ENCODE measurements around the gene ATP6V0A1. TPM values are rescaled to one million over a fixed set of nuclear protein-coding genes. Genes with fewer than 3 reads are reported as not detected.

ATP6V0A1 gene
- total RNA-seq, 1 experiment from 2014 or later, result 82.8 TPM

GRCh38 chr17:42422958-42423712 is 35.5 kb upstream of the ATP6V0A1 start, which contains the start of gene CAVIN1:
CAVIN1 (minus strand) TSS chr17:42423256; CDS start chr17:42423097, 159 bp downstream.
- Mint-ChIP-seq H3K4me3 (ENCODE audit: unreplicated experiment) (peak within 1 kb of the TSS; percentile 85), H3K27ac (ENCODE audit: unreplicated experiment) (peak within 1 kb of the TSS; percentile 74), H3K4me1 (ENCODE audit: low read depth, unreplicated experiment) (peaks cover 20% of the 10 kb centered on the region), H3K36me3 (ENCODE audit: insufficient read depth, unreplicated experiment) (peaks cover 20% of the 10 kb centered on the region), H3K27me3 (ENCODE audit: insufficient read depth, unreplicated experiment) (no peaks in the 10 kb centered on the region), H3K9me3 (ENCODE audit: unreplicated experiment) (no peaks in the 10 kb centered on the region)
- TF ChIP-seq, protein P1, sequence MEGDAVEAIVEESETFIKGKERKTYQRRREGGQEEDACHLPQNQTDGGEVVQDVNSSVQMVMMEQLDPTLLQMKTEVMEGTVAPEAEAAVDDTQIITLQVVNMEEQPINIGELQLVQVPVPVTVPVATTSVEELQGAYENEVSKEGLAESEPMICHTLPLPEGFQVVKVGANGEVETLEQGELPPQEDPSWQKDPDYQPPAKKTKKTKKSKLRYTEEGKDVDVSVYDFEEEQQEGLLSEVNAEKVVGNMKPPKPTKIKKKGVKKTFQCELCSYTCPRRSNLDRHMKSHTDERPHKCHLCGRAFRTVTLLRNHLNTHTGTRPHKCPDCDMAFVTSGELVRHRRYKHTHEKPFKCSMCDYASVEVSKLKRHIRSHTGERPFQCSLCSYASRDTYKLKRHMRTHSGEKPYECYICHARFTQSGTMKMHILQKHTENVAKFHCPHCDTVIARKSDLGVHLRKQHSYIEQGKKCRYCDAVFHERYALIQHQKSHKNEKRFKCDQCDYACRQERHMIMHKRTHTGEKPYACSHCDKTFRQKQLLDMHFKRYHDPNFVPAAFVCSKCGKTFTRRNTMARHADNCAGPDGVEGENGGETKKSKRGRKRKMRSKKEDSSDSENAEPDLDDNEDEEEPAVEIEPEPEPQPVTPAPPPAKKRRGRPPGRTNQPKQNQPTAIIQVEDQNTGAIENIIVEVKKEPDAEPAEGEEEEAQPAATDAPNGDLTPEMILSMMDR (IDR thresholded peaks at IDR 0.05; ENCODE audit: insufficient read depth in 1 of 2, low read depth in 1 of 2, low read length in 1 of 2, severe bottlenecking in 1 of 2, unreplicated experiment in 1 of 2), result no peak
- ChIA-PET CTCF (interaction anchor here (0.6 to 1.9 kb wide), 14 partner anchors 9 to 155 kb away, joined by 3 to 22 read pairs (median 4); partner anchors contain the start of gene STAT3), POLR2A (interaction anchor here (0.7 to 2.1 kb wide), 21 partner anchors 9 to 945 kb away, joined by 3 to 53 read pairs (median 5); partner anchors contain the start of genes KAT2A, NAGLU, ODAD4 and STAT3)
- DNase-seq, result peak; percentile 98 to 99
- intact Hi-C loops (cut with micrococcal nuclease; ENCODE audit: unreplicated experiment), result loop anchor here (1.0 to 2.0 kb wide), 2 partner anchors 35 to 36 kb away; partner anchors contain the start of genes ATP6V0A1 and STAT3
- Histone ChIP-seq H3K4me3 (ENCODE audit: low read depth, low read length) (peak within 1 kb of the TSS; percentile 97), H3K9me3 (no peaks in the 10 kb centered on the region), H3K27me3 (replicated peaks; ENCODE audit: control insufficient read depth, insufficient read depth, low read length) (no peaks in the 10 kb centered on the region), H3K4me1 (peaks cover 18% of the 10 kb centered on the region), H3K36me3 (ENCODE audit: control insufficient read depth, insufficient read depth, low read length) (no peaks in the 10 kb centered on the region)
- BruUV-seq (replicated peaks), result no TSS peak

DNA sequence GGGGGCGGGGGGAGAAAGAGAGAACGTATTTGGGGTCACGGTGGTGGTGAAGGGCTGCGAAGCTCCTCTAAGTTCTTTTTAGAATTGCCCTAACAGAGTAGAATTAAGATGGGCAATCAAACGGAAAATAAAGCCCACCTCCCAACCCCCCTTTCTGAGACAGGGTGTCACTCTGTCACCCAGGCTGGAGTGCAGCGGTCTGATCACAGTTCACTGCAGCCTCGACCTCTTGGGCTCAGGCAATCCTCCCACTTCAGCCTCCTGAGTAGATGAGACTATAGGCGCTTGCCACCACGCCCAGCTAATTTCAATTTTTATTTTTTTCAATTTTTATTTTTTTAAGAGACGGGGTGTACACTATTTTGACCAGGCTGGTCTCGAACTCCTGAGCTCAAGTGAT is 34.9 kb upstream of the ATP6V0A1 start:
- no peak for DNase-seq
- Histone ChIP-seq H3K9me3 (no peaks in the 10 kb centered on the region), H3K36me3 (ENCODE audit: control insufficient read depth, insufficient read depth, low read length) (no peaks in the 10 kb centered on the region), H3K27me3 (replicated peaks; ENCODE audit: control insufficient read depth, insufficient read depth, low read length) (no peaks in the 10 kb centered on the region), H3K4me3 (ENCODE audit: low read depth, low read length) (peak overlapping the region; percentile 97), H3K4me1 (peaks cover 25% of the 10 kb centered on the region)
- H3K9me3 Mint-ChIP-seq (ENCODE audit: unreplicated experiment), result no peaks in the 10 kb centered on the region
- intact Hi-C loops (cut with micrococcal nuclease; ENCODE audit: unreplicated experiment), result loop anchor here (1.0 to 2.0 kb wide), 2 partner anchors 35 kb away; partner anchors contain the start of genes ATP6V0A1 and STAT3
- peak overlapping the region; percentile 85 for H3K4me3 Mint-ChIP-seq (ENCODE audit: unreplicated experiment)
- H3K27me3 Mint-ChIP-seq (ENCODE audit: insufficient read depth, unreplicated experiment), result no peaks in the 10 kb centered on the region
- TSS peak; percentile 95 for BruUV-seq (replicated peaks)
- ChIA-PET CTCF (interaction anchor here (0.6 to 1.9 kb wide), 10 partner anchors 9 to 155 kb away, joined by 3 to 22 read pairs (median 6); partner anchors contain the start of gene STAT3), POLR2A (interaction anchor here (0.7 to 2.1 kb wide), 17 partner anchors 8 to 944 kb away, joined by 3 to 53 read pairs (median 5); partner anchors contain the start of genes NAGLU, ODAD4, STAT3 and TUBG1)
- peaks cover 27% of the 10 kb centered on the region for H3K4me1 Mint-ChIP-seq (ENCODE audit: low read depth, unreplicated experiment)
- peak overlapping the region; percentile 74 for H3K27ac Mint-ChIP-seq (ENCODE audit: unreplicated experiment)
- H3K36me3 Mint-ChIP-seq (ENCODE audit: insufficient read depth, unreplicated experiment), result peaks cover 22% of the 10 kb centered on the region
- TF ChIP-seq, protein P1 (IDR thresholded peaks at IDR 0.05; ENCODE audit: insufficient read depth in 1 of 2, low read depth in 1 of 2, low read length in 1 of 2, severe bottlenecking in 1 of 2, unreplicated experiment in 1 of 2), result no peak

DNA sequence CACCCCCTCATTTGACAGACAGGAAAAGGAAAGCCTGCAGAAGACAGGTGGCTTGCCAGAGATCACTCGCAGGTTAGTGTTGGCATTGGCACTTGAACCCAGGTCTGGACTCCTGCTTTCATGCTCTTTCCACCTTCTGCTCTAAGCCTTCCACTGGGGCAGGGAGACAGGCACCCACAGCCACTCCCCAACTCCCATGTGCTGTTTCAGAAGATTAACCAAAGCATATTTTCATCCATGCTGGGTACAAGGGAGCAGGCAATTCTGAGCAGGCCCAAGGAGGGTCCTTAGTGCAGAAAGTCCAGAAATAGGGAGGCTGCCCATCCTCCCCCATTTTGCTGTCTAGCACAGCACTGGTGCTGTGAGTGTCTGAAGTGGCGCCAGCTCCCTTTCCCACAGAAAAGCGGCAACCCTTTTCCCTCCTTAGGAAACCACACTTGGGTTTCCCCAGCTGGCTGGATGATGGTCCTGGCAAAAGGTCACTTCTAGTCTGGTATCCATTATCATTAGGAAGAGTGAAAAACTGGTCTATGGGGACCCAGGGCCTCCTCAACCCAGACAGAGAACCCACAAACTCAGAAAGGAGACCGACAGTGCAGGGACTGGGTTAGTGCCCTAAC is 33.6 kb upstream of the ATP6V0A1 start:
- ChIA-PET POLR2A (interaction anchor here (0.6 to 0.7 kb wide), 2 partner anchors 12 to 82 kb away, joined by 4 to 5 read pairs; no protein-coding TSS in a partner anchor), CTCF (interaction anchor here (1.4 kb wide), 1 partner anchor 102 kb away, joined by 5 read pairs; no protein-coding TSS in a partner anchor)
- Mint-ChIP-seq H3K27ac (ENCODE audit: unreplicated experiment) (peak overlapping the region; percentile 79), H3K4me3 (ENCODE audit: unreplicated experiment) (peak overlapping the region; percentile 60), H3K27me3 (ENCODE audit: insufficient read depth, unreplicated experiment) (no peaks in the 10 kb centered on the region), H3K36me3 (ENCODE audit: insufficient read depth, unreplicated experiment) (peaks cover 22% of the 10 kb centered on the region), H3K9me3 (ENCODE audit: unreplicated experiment) (no peaks in the 10 kb centered on the region), H3K4me1 (ENCODE audit: low read depth, unreplicated experiment) (peaks cover 28% of the 10 kb centered on the region)
- Histone ChIP-seq H3K4me1 (peaks cover 27% of the 10 kb centered on the region), H3K9me3 (no peaks in the 10 kb centered on the region), H3K4me3 (ENCODE audit: low read depth, low read length) (no peak overlapping the region), H3K27me3 (replicated peaks; ENCODE audit: control insufficient read depth, insufficient read depth, low read length) (no peaks in the 10 kb centered on the region), H3K36me3 (ENCODE audit: control insufficient read depth, insufficient read depth, low read length) (no peaks in the 10 kb centered on the region)
- no peak for DNase-seq
- BruUV-seq (replicated peaks), result no TSS peak
- TF ChIP-seq, protein P1 (IDR thresholded peaks at IDR 0.05; ENCODE audit: insufficient read depth in 1 of 2, low read depth in 1 of 2, low read length in 1 of 2, severe bottlenecking in 1 of 2, unreplicated experiment in 1 of 2), result no peak
- intact Hi-C loops (cut with micrococcal nuclease; ENCODE audit: unreplicated experiment), result no loop called here
